GM12878 (cell line): Measurements from ENCODE around the gene CFAP299. TPM values are rescaled to one million over a fixed set of nuclear protein-coding genes. Genes with fewer than 3 reads are reported as not detected.
A peak's percentile ranks its signal among the peaks of the same experiment; 100 is the strongest.

Experiments used
- ATAC-seq: fragments of 200-7000 bp; cut with Tn5 transposase; 3 replicates; pipeline ENCODE4 v1.9.1; 2020; ENCODE audit warnings: mild to moderate bottlenecking, moderate library complexity
- BruUV-seq: library from RNA; stranded (reverse); fragments of 400-500 nt; replicated peaks from 2 replicates; lab custom pipeline; 2021; lab: Mats Ljungman, UMichigan
- CTCF ChIA-PET: fragments of 300-600 bp; sonication (Branson Sonifier 250); formaldehyde crosslinking; extraction: SDS; loops from one replicate; lab custom pipeline; 2021; ENCODE audit warnings: inconsistent platforms; lab: Yijun Ruan, JAX
- POLR2A ChIA-PET: fragments of 350-600 bp; formaldehyde crosslinking; extraction: SDS; loops from one replicate; lab custom pipeline; 2021; ENCODE audit warnings: inconsistent platforms; lab: Charles Lee
- RAD21 ChIA-PET: fragments of 300-600 bp; sonication (Branson Sonifier 250); formaldehyde crosslinking; loops from one replicate; lab custom pipeline; 2023; ENCODE audit warnings: antibody characterized with exemption; ENCODE audit not compliant: unreplicated experiment; lab: Charles Lee
- SMC1A ChIA-PET: fragments of 300-600 bp; sonication (Branson Sonifier 250); formaldehyde crosslinking; loops from one replicate; lab custom pipeline; 2023; ENCODE audit not compliant: unreplicated experiment, uncharacterized antibody; lab: Charles Lee
- DNase-seq: peaks from one replicate; pipeline ENCODE4 v3.0.0-alpha.2; 2011; ENCODE audit warnings: low read depth, low spot score
- FAIRE-seq: peaks from 3 replicates; lab custom pipeline; 2011; peaks lifted over from hg19 to GRCh38; lab: Jason Lieb, UNC
- H2AFZ ChIP-seq: 2 replicates; pipeline ENCODE4 v1.6.0; 2011; ENCODE audit warnings: low read depth, low read length, control low read depth; ENCODE audit not compliant: control insufficient read depth
- H3K27ac ChIP-seq: 2 replicates; pipeline ENCODE4 v1.5.1; 2011; ENCODE audit warnings: control low read depth; ENCODE audit not compliant: control insufficient read depth, insufficient read depth
- H3K27me3 ChIP-seq, 2 experiments: replicated peaks in 1 of 2; 2 replicates each; pipeline versions ENCODE4 v1.6.0 to v1.6.1; 2011; ENCODE audit warnings: low read length in 1 of 2; ENCODE audit not compliant: control insufficient read depth in 2 of 2, insufficient read depth in 2 of 2
- H3K36me3 ChIP-seq, 2 experiments: 2 replicates each; pipeline ENCODE4 v1.5.1; 2011; ENCODE audit warnings: low read length in 1 of 2; ENCODE audit not compliant: control insufficient read depth in 2 of 2, insufficient read depth in 2 of 2
- H3K4me1 ChIP-seq: 2 replicates; pipeline ENCODE4 v1.6.1; 2011; ENCODE audit warnings: mild to moderate bottlenecking, low read length, moderate library complexity, mixed read lengths; ENCODE audit not compliant: control insufficient read depth, insufficient read depth
- H3K4me2 ChIP-seq: 2 replicates; pipeline ENCODE4 v1.6.0; 2011; ENCODE audit warnings: control low read depth; ENCODE audit not compliant: control insufficient read depth, insufficient read depth
- H3K4me3 ChIP-seq: fragments of 200-600 bp; sonication (generic); 2 replicates; pipeline ENCODE4 v1.5.1; 2016
- H3K79me2 ChIP-seq: 2 replicates; pipeline ENCODE4 v1.6.0; 2011; ENCODE audit warnings: low read length; ENCODE audit not compliant: control insufficient read depth, insufficient read depth
- H3K9ac ChIP-seq: 2 replicates; pipeline ENCODE4 v1.8.0; 2011; ENCODE audit warnings: low read length, control low read depth, mixed read lengths; ENCODE audit not compliant: control insufficient read depth, insufficient read depth
- H3K9me3 ChIP-seq: replicated peaks from 3 replicates; pipeline ENCODE4 v1.5.1; 2011; ENCODE audit warnings: mild to moderate bottlenecking, low read length; ENCODE audit not compliant: control insufficient read depth, insufficient read depth
- H4K20me1 ChIP-seq: 2 replicates; pipeline ENCODE4 v1.6.0; 2011; ENCODE audit not compliant: control insufficient read depth, insufficient read depth
- FOS ChIP-seq: IDR thresholded peaks from 3 replicates; pipeline ENCODE4 v1.6.1; 2011; ENCODE audit warnings: borderline replicate concordance; ENCODE audit not compliant: insufficient read length; ENCODE audit errors: extremely low read depth
- IKZF1 ChIP-seq: fragments of 450-650 bp; conservative IDR thresholded peaks from 2 replicates; pipeline ENCODE4 v1.6.1; 2017; ENCODE audit warnings: antibody characterized with exemption, mild to moderate bottlenecking
- IKZF2 ChIP-seq, 2 experiments: fragments of 450-650 bp; IDR thresholded peaks; 2 replicates each; pipeline ENCODE4 v1.6.1; 2017; ENCODE audit warnings: mild to moderate bottlenecking in 2 of 2, moderate library complexity in 2 of 2
- MTA2 ChIP-seq: fragments of 450-650 bp; IDR thresholded peaks from 2 replicates; pipeline ENCODE4 v1.6.1; 2016; ENCODE audit warnings: low read depth, mild to moderate bottlenecking, moderate library complexity
- NFIC ChIP-seq: IDR thresholded peaks from 2 replicates; pipeline ENCODE4 v1.6.1; 2012; ENCODE audit warnings: low read depth, mild to moderate bottlenecking, inconsistent platforms, low read length, moderate library complexity
- NR2C1 ChIP-seq: fragments of 450-650 bp; IDR thresholded peaks from 2 replicates; pipeline ENCODE4 v1.6.1; 2017; ENCODE audit warnings: antibody characterized with exemption, mild to moderate bottlenecking, moderate library complexity
- POU2F2 ChIP-seq: IDR thresholded peaks from 3 replicates; pipeline ENCODE4 v1.6.1; 2011; ENCODE audit warnings: low read depth, mild to moderate bottlenecking, low read length, borderline replicate concordance
- RUNX3 ChIP-seq: IDR thresholded peaks from 2 replicates; pipeline ENCODE4 v1.6.1; 2012; ENCODE audit warnings: low read length, inconsistent platforms
- SKIL ChIP-seq: fragments of 450-650 bp; IDR thresholded peaks from 2 replicates; pipeline ENCODE4 v1.6.1; 2017; ENCODE audit warnings: mild to moderate bottlenecking, low read depth, inconsistent platforms; ENCODE audit not compliant: poor library complexity, severe bottlenecking
- ZNF24 ChIP-seq: fragments of 450-650 bp; IDR thresholded peaks from 2 replicates; pipeline ENCODE4 v1.6.1; 2017; ENCODE audit warnings: antibody characterized with exemption, mild to moderate bottlenecking
- ZNF384 ChIP-seq: IDR thresholded peaks from 2 replicates; pipeline ENCODE4 v1.6.1; 2012; ENCODE audit warnings: low read depth, mild to moderate bottlenecking, low read length, improper control_type of control experiment, borderline replicate concordance
- ZNF592 ChIP-seq: fragments of 450-650 bp; IDR thresholded peaks from 2 replicates; pipeline ENCODE4 v1.6.1; 2017; ENCODE audit warnings: mild to moderate bottlenecking, moderate library complexity
- WGBS: methylation state at CpG from one replicate; pipeline ENCODE4 v1.1.6; 2016; ENCODE audit warnings: low lambda C conversion rate; ENCODE audit not compliant: insufficient replicate concordance, insufficient coverage; ENCODE audit errors: missing lambda C conversion rate; 5-methylcytosine and 5-hydroxymethylcytosine counted together
- in situ Hi-C: fragments of 300-500 bp; cut with MboI; formaldehyde crosslinking; loops from 9 replicates; pipeline ENCODE4 v1.14.3; 2018; ENCODE audit warnings: mixed read lengths
- intact Hi-C: fragments of 100-400 bp; cut with micrococcal nuclease; formaldehyde crosslinking; loops from one replicate; pipeline ENCODE4 v1.14.2; 2022; ENCODE audit not compliant: unreplicated experiment
- polyA plus RNA-seq, 11 experiments: library from polyadenylated mRNA; depleted of rRNA in 4 of 11; unstranded in 6 of 11; stranded (reverse) in 5 of 11; fragments of >200 nt; fragmentation: Nextera tagmentation in 4 of 11; fragmentation: Illumina TruSeq in 1 of 11; extraction: Ambion mirVana in 4 of 11; extraction: Trizol in 1 of 11; gene quantifications; 1 replicate in 1 of 11; 2 replicates in 10 of 11; pipeline versions ENCODE4 v1.2.1 to v1.2.3, GENCODE V29; 2011 to 2016; ENCODE audit warnings: inconsistent platforms in 2 of 11, missing spikeins in 2 of 11, low read depth in 1 of 11
- total RNA-seq, 4 experiments: library from RNA; depleted of rRNA in 3 of 4; stranded (reverse); fragments of >200 nt in 3 of 4; fragmentation: Illumina TruSeq in 1 of 4; extraction: Trizol in 1 of 4; gene quantifications; 2 replicates each; pipeline versions ENCODE4 v1.2.1 to v1.2.3, GENCODE V29; 2013 to 2021

CFAP299 gene
- total and polyA plus RNA-seq, 10 of the 15 experiments (the other 5 are each of a cell fraction or from before 2014, with no cell fraction given), result 0.06 to 0.34 TPM; not detected in 8

GRCh38 chr4:80897537-80898303 is 562.2 kb downstream of the CFAP299 start:
- no peak overlapping the region for H3K9ac ChIP-seq
- no peaks in the 10 kb centered on the region for H3K27me3 ChIP-seq
- SMC1A ChIA-PET, result interaction anchor here (0.6 to 3.4 kb wide), 19 partner anchors 14 to 287 kb away, joined by 3 to 38 read pairs (median 3); no protein-coding TSS in a partner anchor
- peak; percentile 60 for DNase-seq
- H3K9me3 ChIP-seq, result peaks cover 2% of the 10 kb centered on the region; the same call in 2 of the 3 replicates
- BruUV-seq, result no TSS peak
- H4K20me1 ChIP-seq, result no peaks in the 10 kb centered on the region
- CTCF ChIA-PET, result interaction anchor here (0.7 to 2.4 kb wide), 10 partner anchors 11 to 142 kb away, joined by 3 to 9 read pairs (median 4); no protein-coding TSS in a partner anchor
- H3K36me3 ChIP-seq, result no peaks in the 10 kb centered on the region
- POLR2A ChIA-PET, result interaction anchor here (1.4 kb wide), 1 partner anchor 22 kb away, joined by 6 read pairs; no protein-coding TSS in a partner anchor
- RAD21 ChIA-PET, result interaction anchor here (0.7 to 2.4 kb wide), 9 partner anchors 14 to 287 kb away, joined by 3 to 17 read pairs (median 3); no protein-coding TSS in a partner anchor
- no peak overlapping the region for H2AFZ ChIP-seq
- peak; percentile 83 for ATAC-seq
- no peaks in the 10 kb centered on the region for H3K79me2 ChIP-seq
- no peak overlapping the region for H3K4me3 ChIP-seq
- FAIRE-seq, result peak; percentile 81
- H3K4me1 ChIP-seq, result peaks cover 7% of the 10 kb centered on the region
- H3K4me2 ChIP-seq, result no peak overlapping the region; the same call in 1 of the 2 replicates
- intact Hi-C loops (no loop called here), in situ Hi-C loops (no loop called here)
- 0 out of 2 replicates have a peak overlapping the region, but pooled peaks have one; percentile 1 for H3K27ac ChIP-seq
- WGBS, result 3% methylated on average over 5 of the region's 5 CpGs
- TF ChIP-seq SKIL (peak; percentile 50), POU2F2 (peak; percentile 23; the same call in 1 of the 3 replicates), ZNF24 (peak; percentile 60; the same call in 1 of the 2 replicates), IKZF2 (IDR thresholded peaks at IDR 0.05) (peak; percentile 9 to 45; a peak in 2 of 4 replicates), FOS (no peak), NFIC (peak; percentile 41; the same call in 1 of the 2 replicates), MTA2 (0 out of 2 replicates have a peak, but pooled peaks have one; percentile 34), ZNF384 (no peak), IKZF1 (0 out of 2 replicates have a peak, but pooled peaks have one; percentile 21), NR2C1 (no peak), ZNF592 (no peak), RUNX3 (peak; percentile 87)
